Endometrium (tissue), 2 donors: Measurements from ENCODE around the gene NCKAP5.

Source experiments
- FAIRE-seq: peaks from 2 replicates; lab custom pipeline; 2012; peaks lifted over from hg19 to GRCh38; lab: Jason Lieb, UNC
- donor health status: control.
- donor health status: control.

The NCKAP5 gene

DNA sequence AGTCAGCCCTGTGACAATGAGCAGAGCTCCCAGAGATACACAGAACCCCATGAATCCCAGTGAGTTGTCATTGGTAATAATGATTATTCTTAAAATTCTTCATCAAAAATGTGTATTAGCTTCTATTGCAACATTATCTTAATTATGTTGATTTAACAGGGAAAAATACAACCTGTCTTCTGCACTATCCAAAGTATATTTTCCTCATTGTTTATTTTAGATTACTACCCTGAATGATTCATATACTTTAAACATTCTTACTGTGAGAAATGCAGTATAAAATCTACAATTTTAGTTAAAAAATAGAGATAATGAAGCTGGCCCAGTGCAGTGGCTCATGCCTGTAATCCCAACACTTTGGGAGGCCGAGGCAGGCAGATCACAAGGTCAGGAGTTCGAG is 773.0 kb downstream of the NCKAP5 start:
- FAIRE-seq, result no peak

DNA sequence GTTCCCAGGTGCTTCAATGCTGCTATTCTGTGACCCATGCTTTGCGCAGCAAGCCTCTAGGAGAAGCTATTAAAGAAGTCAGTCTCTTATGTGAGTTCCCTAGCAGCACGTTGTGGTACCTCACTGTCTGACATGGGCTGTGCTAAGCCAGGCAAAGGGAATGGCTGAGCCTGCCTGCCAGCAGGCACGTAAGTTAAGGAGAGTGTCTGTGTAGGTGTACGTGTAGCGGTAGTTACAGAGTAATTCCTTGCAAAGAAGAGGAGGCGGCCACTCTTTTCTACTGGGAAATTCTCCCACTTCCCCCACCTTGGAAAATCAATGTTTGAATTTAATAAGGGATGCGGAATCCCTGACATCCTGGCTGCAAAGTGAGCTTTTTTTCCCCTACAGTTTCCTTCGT is 774.7 kb downstream of the NCKAP5 start:
- no peak for FAIRE-seq

DNA sequence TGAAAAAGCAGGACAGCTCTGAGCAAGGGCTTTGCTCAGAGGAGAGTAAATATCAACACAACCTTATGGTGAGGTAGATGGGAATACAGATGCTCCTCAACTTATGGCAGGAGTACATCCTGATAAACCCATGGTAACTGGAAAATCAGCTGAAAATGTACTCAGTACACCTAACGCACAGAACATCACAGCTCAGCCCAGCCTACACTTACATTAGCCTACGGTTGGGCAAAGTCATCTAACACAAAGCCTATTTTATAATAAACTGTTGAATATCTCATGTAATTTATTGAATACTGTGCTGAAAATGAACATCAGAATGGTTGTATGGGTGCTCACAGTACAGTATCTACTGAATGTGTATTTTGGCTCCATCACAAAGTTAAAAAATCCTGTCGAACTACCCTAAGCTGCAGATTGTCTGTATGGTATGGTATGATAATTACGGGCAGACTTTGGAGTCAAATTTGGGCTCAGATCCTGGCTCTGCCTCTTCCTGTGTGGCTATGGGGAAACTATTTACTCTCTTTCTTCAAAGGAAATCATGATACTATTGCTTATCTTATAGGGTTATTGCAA is 778.0 kb downstream of the NCKAP5 start:
- FAIRE-seq, result no peak

DNA sequence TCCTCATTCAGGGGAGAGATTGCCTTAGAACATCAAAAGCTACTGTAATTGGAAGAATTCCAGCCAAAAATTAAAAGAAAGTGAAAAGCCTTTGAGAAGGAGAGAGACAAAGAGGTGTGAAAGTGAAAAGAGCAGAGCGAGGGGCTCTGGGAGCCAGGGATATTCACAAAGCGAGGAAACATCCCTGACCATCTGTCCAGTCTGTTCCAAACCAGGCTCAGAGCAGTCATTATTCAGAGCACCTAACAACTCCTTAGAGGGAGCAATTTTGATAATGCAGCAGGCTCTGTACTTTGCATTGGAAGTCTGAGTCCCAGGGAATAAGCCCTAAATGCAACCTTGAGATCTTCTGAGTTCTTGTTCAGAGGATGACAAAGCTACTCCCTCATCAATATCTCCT is 779.2 kb downstream of the NCKAP5 start:
- FAIRE-seq, result no peak

DNA sequence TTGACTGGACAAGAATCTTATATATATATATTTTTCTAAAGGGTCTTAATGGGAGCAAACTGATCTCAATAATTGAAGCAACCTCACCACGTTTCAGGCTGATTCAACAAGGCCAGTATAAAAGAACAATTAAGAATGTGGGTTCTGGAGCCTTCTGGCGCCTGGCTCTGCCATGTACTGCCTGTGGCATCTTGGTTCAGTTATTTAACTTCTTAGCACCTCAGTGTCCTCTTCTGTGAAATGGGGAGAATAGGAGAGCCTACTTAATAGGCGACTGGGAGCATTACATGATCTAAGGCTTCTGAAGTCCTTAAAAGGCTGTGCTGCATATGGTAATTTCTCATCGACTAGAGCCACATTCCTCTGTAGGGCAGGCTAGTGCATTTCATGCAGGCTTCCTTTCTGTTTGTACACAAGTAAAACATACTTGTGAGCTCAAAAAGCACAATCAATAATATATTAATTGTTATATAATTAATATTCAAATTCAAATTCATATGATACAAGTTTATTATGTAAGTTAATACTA is 779.9 kb downstream of the NCKAP5 start:
- FAIRE-seq, result no peak

DNA sequence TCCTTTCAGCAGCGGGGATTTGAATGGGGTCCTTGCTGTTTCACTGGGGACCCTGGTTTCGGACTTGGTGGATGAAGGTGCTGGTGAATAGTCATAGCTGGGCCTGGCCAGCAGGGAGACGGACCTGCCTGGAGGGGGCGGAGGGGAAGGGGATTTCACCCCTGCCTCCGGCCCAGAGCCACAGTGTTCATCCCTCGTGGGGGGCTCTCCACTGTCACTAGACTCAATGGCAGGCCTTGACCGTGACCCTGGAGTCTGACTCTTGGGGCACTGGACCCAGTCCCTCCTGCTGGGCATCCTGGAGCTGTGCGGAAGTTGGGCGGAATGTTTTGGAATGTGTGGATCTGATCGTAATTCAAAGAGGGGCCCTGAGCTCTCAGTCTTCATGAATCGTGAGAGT is 784.4 kb downstream of the NCKAP5 start:
- FAIRE-seq, result no peak

DNA sequence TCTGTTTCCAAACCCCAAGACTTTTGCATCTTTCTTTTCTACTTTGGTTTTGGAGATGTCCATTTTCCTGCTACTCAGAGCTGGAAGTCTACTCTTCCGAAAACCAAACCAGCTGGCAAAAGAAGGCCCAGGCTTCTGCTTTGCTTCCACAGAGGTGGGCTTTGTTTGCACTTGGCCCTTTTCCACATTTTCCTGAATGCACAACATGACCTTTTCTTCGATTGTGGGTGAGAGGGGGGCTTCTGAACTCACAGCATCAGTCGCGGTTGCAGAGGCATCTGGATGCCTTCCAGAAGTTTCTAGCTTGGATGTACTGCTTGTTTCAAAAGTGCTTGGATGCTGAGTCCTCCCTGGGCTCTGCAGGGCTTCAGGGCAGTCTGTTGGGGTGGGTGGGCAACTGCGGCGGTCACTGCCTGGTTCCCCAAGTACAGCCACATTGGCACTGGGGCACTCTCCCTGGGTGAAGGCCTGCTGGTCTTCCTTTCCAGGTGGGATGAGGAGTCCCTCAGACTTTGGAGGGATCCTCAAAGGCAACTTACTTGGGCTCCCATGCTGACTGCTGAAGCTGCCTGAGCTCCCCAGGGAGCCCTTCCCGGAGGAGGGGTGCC is 786.0 kb downstream of the NCKAP5 start:
- no peak for FAIRE-seq

DNA sequence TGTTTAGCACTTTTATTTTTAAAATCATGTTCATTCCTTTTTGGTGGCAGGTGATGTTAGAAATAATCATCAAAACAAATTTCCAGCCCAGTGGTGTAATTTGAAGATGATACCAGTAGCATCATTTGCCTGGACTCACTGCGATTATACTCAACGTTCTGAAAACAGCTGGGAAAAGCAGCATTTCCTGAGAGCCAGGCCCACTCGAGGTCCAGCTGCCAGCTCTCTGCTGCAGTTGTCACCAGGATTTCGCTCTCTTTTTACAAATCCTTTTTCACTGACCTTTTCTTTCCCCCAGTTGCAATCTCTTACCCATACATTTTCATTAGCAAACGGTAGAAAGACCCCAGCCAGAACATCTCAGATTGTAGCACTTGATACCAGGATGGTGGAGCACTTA is 787.6 kb downstream of the NCKAP5 start:
- no peak for FAIRE-seq

DNA sequence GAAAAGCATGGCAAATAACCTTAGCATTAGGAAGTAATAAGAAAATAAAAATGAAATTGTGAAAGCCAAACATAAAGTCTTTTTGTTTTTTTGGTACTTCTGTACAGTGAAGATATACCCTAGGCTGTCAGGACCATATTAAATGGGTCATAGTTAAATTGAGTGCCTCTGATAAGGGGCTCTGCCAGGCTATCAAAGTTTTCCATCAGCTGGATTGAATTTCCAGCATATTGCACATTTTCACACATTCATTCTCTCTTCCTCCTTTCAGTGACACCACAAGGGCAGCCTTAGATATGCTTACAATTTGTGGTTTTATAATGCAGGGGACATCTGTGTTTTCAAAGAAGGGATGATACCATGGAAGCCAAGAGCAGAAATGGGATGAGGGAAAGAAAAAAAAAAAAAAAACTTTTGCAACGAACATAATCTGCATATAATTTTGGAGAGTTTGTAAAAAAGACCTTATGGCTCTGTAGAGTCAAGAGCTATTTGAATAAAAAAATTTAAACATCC is 789.0 kb downstream of the NCKAP5 start:
- no peak for FAIRE-seq

DNA sequence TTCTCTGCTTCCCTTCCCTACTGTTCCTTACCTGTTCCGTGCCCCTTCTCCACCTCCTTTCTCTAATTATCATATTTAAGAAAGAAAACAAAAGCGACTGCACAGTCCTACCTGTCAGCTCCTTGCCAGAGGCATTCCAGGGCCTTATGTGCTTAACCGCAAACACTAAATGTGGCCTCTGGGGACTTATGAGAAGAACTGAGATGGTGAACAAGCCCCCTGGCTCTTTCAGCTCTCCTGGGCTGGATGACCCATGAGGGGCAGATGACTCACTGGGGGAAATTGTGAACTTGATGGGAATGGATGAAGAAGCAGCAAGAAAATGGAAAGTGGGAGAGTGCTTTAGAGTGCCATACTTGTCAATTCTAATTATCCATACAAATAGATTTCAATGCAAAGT is 792.0 kb downstream of the NCKAP5 start:
- no peak for FAIRE-seq

DNA sequence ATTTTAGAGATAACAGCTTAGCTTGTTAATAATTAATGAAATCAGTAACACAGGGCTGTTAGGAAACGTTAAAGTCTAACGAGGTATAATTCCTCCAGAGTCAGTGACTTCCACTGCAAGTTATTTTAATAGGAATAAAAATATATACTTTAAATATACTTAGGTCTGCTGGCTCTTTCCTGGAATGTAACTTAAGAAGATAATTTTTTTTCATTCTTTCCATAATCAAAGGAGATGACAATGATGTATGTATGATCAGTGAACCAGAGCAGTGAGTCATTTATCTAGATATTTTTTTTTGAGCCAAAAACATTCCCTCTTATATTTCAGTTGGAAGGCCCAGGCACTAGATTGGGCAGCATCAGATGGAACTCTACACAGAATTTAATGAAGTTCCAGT is 794.1 kb downstream of the NCKAP5 start:
- no peak for FAIRE-seq

DNA sequence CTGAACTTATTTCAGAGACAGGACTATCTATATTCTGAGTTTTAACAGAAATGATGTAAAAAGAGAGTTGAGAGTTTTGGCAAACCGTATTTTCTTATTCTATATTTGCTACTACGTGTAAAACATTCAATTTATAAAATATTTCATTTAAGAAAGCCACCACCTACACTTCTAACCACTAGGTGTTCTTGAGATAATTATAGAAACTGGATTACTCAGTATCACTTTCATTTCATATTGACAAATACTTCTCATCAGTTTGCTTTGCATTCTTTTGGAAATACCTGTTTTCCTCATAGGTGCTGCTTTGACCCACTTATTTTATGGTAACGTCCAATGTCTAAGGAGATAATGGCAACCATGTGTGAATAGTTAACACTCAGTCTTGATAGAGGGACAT is 794.9 kb downstream of the NCKAP5 start:
- no peak for FAIRE-seq

DNA sequence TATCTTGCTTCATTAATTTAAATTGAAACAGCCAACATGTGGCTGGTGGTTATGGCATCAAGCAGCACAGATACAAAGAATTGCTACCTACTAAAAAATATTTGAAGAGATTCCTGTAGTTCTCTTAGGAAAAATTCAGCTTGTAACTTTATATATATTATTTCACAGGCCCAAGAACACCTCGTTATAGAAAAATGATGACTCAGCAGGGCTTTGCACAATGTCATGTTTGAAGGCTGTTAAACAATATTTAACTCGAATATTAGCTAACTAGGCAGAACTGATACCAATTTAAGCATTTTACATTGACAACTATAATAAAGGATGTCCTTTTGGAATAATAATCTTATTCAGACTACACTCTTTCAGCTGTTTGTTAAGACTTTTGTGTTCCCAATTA is 795.9 kb downstream of the NCKAP5 start:
- FAIRE-seq, result no peak

DNA sequence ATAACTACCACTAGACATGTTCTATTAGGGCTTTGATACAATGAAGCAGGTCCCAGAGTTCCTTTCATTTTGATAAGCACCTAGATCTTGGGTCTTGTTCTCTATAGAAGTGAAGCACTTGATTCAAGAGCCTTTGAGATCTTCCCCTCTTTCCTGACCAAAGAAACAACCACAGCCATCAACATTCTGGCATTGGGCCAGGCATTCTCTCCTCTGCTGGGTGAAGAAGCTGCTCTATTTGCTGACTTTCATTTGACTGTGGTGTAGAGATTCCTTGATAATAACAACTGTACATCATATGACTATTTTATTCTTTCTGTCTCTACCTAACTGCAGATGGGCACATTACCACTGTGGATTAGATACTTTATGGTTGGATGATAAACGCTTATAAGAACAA is 801.7 kb downstream of the NCKAP5 start:
- no peak for FAIRE-seq

DNA sequence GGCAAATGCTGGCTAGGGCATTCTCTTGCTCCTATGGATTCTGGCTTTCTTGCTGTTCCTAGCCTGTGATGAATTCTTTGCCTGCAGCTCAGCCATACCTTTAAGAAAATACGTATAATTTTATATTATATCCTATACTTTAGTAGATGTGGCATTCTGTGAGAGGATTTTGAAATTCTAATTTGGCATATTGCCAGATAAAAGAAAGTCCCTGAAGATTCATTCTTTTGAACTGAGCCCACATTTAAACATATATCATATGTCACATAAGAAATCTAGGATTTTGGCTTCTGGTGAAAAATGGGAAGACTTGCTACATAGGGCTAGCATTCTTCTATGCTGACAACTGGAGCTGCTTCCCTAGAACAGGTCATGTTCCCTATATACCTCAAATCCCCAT is 806.8 kb downstream of the NCKAP5 start:
- FAIRE-seq, result no peak

DNA sequence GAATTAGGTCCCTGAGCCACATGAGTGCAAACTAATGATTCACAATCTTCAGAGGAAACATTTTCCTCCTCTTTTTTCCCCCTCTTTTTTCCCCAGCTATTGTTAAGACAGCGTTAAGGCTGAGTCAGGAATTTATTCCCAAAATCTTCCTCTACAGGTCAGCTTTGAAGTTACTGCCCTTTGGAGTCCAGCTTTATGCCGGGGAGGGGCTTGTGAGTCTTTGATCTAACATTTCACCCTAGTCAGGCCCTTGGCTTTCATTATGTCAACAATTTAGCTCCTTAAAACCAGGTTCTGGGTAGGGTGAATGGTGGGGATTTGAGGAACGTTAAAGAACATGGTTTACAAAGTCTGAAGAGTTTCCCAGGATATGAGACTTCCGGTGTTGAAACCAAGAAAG is 807.3 kb downstream of the NCKAP5 start:
- no peak for FAIRE-seq

DNA sequence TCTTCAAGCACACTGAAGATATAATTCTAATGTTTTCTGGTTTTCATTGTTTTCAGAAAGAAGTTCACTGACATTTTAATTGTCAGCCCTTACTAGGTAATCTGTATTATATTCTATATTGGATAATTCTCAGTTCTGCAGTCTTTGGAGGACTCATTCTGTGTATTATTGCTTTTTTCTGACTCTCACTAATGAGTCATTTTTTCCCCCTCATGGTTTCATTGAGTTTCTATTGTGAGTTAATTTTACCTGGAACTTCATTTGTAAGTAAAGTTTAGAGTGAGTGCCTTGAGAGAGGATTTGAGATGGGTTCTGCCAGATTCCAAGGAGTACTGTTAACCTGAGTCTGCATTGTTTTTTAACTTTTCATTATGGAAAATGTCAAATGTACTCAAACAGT is 807.9 kb downstream of the NCKAP5 start:
- FAIRE-seq, result no peak

DNA sequence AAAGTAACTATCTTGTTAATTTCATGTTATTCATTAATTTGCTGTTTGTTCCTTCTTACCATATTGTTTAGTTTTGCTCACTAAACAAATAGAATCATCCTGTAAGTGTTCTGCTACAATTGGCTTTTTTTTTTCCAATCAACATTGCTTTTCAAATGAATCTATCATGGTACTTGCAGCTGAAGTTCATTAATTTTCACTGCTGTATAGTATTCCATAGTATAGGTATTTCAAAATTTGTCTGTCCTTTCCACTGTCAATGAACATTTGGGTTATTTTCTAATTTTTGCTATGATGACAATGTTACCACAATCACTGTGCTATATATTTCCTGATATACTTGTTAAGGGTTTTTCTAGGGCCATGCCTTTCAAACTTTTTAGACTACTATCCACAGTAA is 809.3 kb downstream of the NCKAP5 start:
- no peak for FAIRE-seq

DNA sequence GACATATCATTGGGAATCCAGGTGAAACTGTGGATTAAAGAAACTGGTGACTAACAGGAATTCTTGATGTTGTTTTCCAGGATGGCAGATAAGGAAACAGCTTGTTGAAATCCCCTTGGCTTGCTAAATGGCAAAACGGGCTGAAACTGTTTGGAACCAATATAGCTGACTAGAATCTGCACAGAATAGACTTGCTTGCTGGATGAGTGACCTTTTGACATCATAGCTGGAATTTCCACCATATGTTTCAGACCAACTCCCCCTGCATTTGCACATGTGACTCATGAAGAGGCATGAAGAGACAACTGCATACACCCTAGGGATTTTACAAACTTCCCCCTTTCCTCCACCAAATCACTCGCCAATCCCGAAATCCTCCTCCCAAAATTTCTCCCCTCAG is 810.6 kb downstream of the NCKAP5 start:
- FAIRE-seq, result no peak

DNA sequence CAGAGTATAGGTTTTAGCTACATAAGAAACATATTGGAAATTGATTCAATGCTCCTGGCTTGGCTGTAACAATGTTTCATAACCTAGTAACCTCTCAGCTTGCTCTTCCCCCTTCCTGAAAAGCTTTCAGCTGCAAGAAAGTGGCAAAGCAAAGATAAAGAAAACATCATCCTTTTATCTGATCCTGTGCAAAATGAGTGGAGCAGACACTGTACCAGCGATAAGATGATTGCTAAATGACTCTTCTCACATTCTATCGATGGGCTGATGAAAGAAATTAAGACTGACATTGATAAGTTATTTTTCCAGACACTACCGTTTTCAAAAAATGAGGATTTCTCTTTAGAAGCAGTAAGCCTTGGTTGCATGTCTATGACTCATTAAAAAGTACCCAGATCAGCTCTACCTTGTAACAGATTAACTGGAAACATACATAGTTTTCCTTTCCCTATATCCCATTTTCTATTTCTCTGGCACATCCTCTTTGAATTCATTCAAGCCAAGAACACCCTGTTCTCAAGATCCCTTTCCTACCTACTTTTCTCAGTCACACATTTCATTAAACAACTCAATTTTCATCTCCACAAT is 811.2 kb downstream of the NCKAP5 start:
- FAIRE-seq, result no peak

DNA sequence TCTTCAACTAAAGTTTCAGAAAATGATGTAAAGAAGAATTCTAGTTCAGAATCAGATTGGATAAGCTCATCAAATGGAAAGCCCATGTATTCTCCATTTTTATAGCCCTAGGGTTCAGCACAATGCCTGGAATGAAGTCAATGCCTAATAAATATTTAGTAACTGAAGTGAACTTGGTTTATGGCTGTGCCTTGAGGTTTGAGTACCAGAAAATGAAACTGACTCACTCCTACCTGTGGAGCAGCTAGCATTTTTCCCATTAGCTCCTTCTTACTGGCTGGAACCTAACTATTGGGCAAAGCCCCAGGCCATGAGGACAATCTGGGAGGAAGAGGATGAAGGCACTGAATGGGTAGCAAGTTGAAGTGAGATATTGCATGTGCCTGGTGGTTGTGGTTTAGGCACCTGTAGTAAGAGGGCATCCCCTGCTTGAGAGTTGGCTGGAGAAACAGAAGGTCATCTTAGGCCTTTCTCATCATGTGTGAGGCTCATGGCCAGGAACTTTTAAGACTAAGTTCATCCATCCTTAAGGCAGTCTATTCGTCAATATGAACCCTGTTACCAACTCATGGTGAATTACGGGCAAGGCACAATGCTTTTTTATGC is 813.3 kb downstream of the NCKAP5 start:
- no peak for FAIRE-seq

DNA sequence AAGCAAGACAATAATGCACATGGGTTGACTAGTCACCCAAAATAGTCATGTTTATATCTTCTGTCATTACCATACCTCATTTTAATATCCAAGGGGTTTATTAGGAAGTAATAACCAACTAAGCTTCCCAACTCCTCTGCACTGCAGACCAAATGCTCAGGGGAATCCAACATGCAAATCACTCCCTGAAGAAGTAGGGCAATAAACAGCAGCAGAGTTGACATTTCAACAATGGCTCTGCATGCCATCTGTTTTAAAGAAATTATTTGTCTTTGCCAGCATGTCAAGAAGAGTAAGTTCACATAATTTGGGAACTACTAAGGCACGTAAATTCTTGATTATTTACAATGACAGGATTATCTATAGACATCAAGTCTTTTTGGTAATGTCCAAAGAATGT is 813.9 kb downstream of the NCKAP5 start:
- no peak for FAIRE-seq
